Mesenchymal stem cell (in vitro differentiated cells and primary cell): ENCODE data around the gene ZNF747.

Experiments
- DNase-seq: peaks from one replicate; pipeline ENCODE4 v3.0.0-alpha.2; 2013
- H2AFZ ChIP-seq: one replicate; pipeline ENCODE4 v1.6.1; 2013; ENCODE audit warnings: low read depth, mild to moderate bottlenecking, control low read depth, inconsistent platforms, low read length, moderate library complexity
- H2AK5ac ChIP-seq: 2 replicates; pipeline ENCODE4 v1.6.1; 2013; ENCODE audit warnings: low read length, moderate library complexity, mild to moderate bottlenecking, inconsistent platforms; ENCODE audit not compliant: severe bottlenecking
- H2BK120ac ChIP-seq: one replicate; pipeline ENCODE4 v1.6.1; 2013; ENCODE audit warnings: low read depth, mild to moderate bottlenecking, inconsistent platforms, low read length, moderate library complexity
- H2BK12ac ChIP-seq, 2 experiments: one replicate each; pipeline ENCODE4 v1.6.1; 2013; ENCODE audit warnings: inconsistent platforms in 2 of 2, low read length in 2 of 2, mild to moderate bottlenecking in 2 of 2, moderate library complexity in 2 of 2, control low read depth in 1 of 2
- H2BK15ac ChIP-seq: one replicate; pipeline ENCODE4 v1.6.1; 2013; ENCODE audit warnings: mild to moderate bottlenecking, low read depth, inconsistent platforms; ENCODE audit not compliant: poor library complexity, severe bottlenecking
- H2BK5ac ChIP-seq: 2 replicates; pipeline ENCODE4 v1.6.1; 2013; ENCODE audit warnings: low read depth, mild to moderate bottlenecking, low read length, control low read depth, inconsistent platforms; ENCODE audit not compliant: poor library complexity, severe bottlenecking
- H3K14ac ChIP-seq, 2 experiments: one replicate each; pipeline ENCODE4 v1.6.1; 2013; ENCODE audit warnings: inconsistent platforms in 2 of 2, low read length in 2 of 2, control low read depth in 1 of 2, mild to moderate bottlenecking in 1 of 2, moderate library complexity in 1 of 2
- H3K18ac ChIP-seq, 2 experiments: one replicate each; pipeline ENCODE4 v1.6.1; 2013; ENCODE audit warnings: inconsistent platforms in 2 of 2, low read length in 2 of 2, control low read depth in 1 of 2, low read depth in 1 of 2, mild to moderate bottlenecking in 1 of 2
- H3K23ac ChIP-seq, 2 experiments: one replicate each; pipeline ENCODE4 v1.6.1; 2013; ENCODE audit warnings: inconsistent platforms in 2 of 2, low read length in 2 of 2, mild to moderate bottlenecking in 2 of 2, moderate library complexity in 2 of 2, control low read depth in 1 of 2
- H3K27ac ChIP-seq: 2 replicates; pipeline ENCODE4 v1.5.1; 2013; ENCODE audit warnings: mild to moderate bottlenecking, moderate library complexity, low read length, control low read depth, inconsistent platforms; ENCODE audit not compliant: poor library complexity, severe bottlenecking
- H3K27me3 ChIP-seq, 2 experiments: 2 replicates each; pipeline versions ENCODE4 v1.6.1 to v1.7.0; 2013; ENCODE audit warnings: low read length in 2 of 2, mild to moderate bottlenecking in 2 of 2, moderate library complexity in 2 of 2, control low read depth in 1 of 2, inconsistent platforms in 1 of 2; ENCODE audit not compliant: control insufficient read depth in 1 of 2, insufficient read depth in 1 of 2
- H3K36me3 ChIP-seq, 2 experiments: 2 replicates each; pipeline versions ENCODE4 v1.6.1 to v1.7.0; 2013; ENCODE audit warnings: low read length in 2 of 2, control low read depth in 1 of 2, inconsistent platforms in 1 of 2, low read depth in 1 of 2, mild to moderate bottlenecking in 1 of 2; ENCODE audit not compliant: insufficient read depth in 2 of 2, control insufficient read depth in 1 of 2
- H3K4ac ChIP-seq, 2 experiments: one replicate each; pipeline ENCODE4 v1.6.1; 2013; ENCODE audit warnings: inconsistent platforms in 2 of 2, low read length in 2 of 2, mild to moderate bottlenecking in 2 of 2, moderate library complexity in 2 of 2, control low read depth in 1 of 2, low read depth in 1 of 2
- H3K4me1 ChIP-seq: 2 replicates; pipeline ENCODE4 v1.6.1; 2013; ENCODE audit warnings: low read depth, low read length, control low read depth; ENCODE audit not compliant: control insufficient read depth, insufficient read depth
- H3K4me2 ChIP-seq: 2 replicates; pipeline ENCODE4 v1.6.1; 2013; ENCODE audit warnings: low read length, mild to moderate bottlenecking, inconsistent platforms; ENCODE audit not compliant: poor library complexity, severe bottlenecking
- H3K4me3 ChIP-seq, 2 experiments: 2 replicates each; pipeline versions ENCODE4 v1.5.1 to v1.7.0; 2013; ENCODE audit warnings: low read length in 2 of 2, mild to moderate bottlenecking in 2 of 2, control low read depth in 1 of 2, low read depth in 1 of 2; ENCODE audit not compliant: insufficient read depth in 1 of 2
- H3K79me1 ChIP-seq: replicated peaks from 2 replicates; pipeline ENCODE4 v1.6.1; 2013; ENCODE audit warnings: mild to moderate bottlenecking, control low read depth, low read length, inconsistent platforms; ENCODE audit not compliant: poor library complexity, severe bottlenecking
- H3K9ac ChIP-seq: 2 replicates; pipeline ENCODE4 v1.7.0; 2013; ENCODE audit warnings: mild to moderate bottlenecking, low read length, moderate library complexity
- H3K9me3 ChIP-seq: 2 replicates; pipeline ENCODE4 v1.7.0; 2013; ENCODE audit warnings: mild to moderate bottlenecking, low read length; ENCODE audit not compliant: control insufficient read depth
- H4K8ac ChIP-seq: one replicate; pipeline ENCODE4 v1.6.1; 2013; ENCODE audit warnings: inconsistent platforms, mild to moderate bottlenecking, low read length, moderate library complexity
- H4K91ac ChIP-seq: one replicate; pipeline ENCODE4 v1.6.1; 2013; ENCODE audit warnings: mild to moderate bottlenecking, low read length, inconsistent platforms
- WGBS: methylation state at CpG from one replicate; pipeline ENCODE4 v1.1.7; 2013; ENCODE audit warnings: mixed read lengths; 5-methylcytosine and 5-hydroxymethylcytosine counted together

ZNF747 gene

GRCh38 chr16:30526823-30527634 lies 7.6 kb downstream of the ZNF747 start:
- H2AFZ ChIP-seq: peak overlapping the region; percentile 87
- peak overlapping the region; percentile 87 for H3K27ac ChIP-seq
- H3K36me3 ChIP-seq: peaks cover 14 to 24% of the 10 kb centered on the region in 2 experiments
- peak overlapping the region; percentile 74 to 84 for H3K4me3 ChIP-seq
- H2BK5ac ChIP-seq: peak overlapping the region; percentile 54
- H3K4ac ChIP-seq: peak overlapping the region; percentile 55 to 94
- H3K4me2 ChIP-seq: peak overlapping the region; percentile 69
- H2BK120ac ChIP-seq: peak overlapping the region; percentile 29
- peak overlapping the region; percentile 86 for H4K91ac ChIP-seq
- no peak overlapping the region for H3K14ac ChIP-seq
- no peaks in the 10 kb centered on the region for H3K27me3 ChIP-seq
- DNase-seq: peak; percentile 99
- WGBS: under 1% methylated on average over 63 of the region's 79 CpGs
- no peak overlapping the region for H2AK5ac ChIP-seq
- no peaks in the 10 kb centered on the region for H3K9me3 ChIP-seq
- peak overlapping the region; percentile 84 for H2BK15ac ChIP-seq
- H3K9ac ChIP-seq: peak overlapping the region; percentile 94
- H3K4me1 ChIP-seq: peaks cover 22% of the 10 kb centered on the region
- peaks cover 13% of the 10 kb centered on the region for H3K79me1 ChIP-seq
- peak overlapping the region in 1 of 2 experiments; percentile 87 for H2BK12ac ChIP-seq
- peak overlapping the region; percentile 74 for H4K8ac ChIP-seq
- H3K23ac ChIP-seq: no peak overlapping the region
- H3K18ac ChIP-seq: peak overlapping the region; percentile 37 to 98

DNA sequence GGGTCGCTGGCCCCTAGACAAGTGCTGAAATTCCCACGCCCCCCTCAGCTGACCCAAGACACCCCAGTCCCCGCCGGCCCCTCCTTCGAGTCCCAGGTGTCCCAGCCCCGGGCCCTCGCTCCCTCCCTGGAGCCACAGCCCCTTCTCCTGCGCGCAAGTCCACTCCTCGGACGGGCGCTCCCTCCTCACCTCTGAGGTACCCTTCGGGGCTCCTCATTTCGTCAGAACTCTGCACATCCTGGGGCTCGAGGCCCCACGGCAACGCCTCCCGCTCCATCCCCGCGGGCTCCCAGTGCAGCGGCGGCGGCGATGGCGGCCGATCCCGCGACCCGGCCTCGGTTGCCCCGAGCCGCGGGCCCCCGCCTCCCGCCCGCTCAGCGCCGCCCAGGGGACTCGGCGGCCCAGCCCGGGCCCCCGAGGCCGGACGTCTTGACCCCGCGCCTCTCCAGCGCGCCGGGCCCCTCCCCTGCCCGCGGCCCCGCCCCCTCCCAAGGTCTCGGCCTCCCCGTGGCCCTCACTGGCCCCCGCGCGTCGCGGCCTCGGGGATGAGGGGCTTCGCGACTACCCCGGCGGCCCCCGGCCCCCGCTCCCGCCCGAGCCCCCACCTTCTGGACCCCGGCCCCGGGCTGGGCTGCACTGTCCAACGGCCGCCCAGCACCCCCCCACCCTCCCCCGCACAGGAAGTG lies 8.4 kb downstream of the ZNF747 start, which contains the start of gene ZNF768:
TSS of gene ZNF768 (minus strand) at position 430 of the 686 bp plus-strand sequence. CDS start at position 277, 153 bp downstream.
- DNase-seq: peak; percentile 49
- Histone ChIP-seq H2BK12ac (peak within 1 kb of the TSS in 1 of 2 experiments; percentile 87), H3K18ac (peak within 1 kb of the TSS; percentile 70 to 98), H3K79me1 (peaks cover 12% of the 10 kb centered on the region), H3K4me2 (peak within 1 kb of the TSS; percentile 76), H3K4ac (peak within 1 kb of the TSS; percentile 55 to 94), H3K23ac (no peak within 1 kb of the TSS), H4K8ac (peak within 1 kb of the TSS; percentile 74), H3K4me1 (peaks cover 26% of the 10 kb centered on the region), H3K14ac (peak within 1 kb of the TSS in 1 of 2 experiments; percentile 26), H2BK120ac (peak within 1 kb of the TSS; percentile 29), H3K9ac (peak within 1 kb of the TSS; percentile 94), H3K36me3 (peaks cover 14 to 18% of the 10 kb centered on the region in 2 experiments), H2AFZ (peak within 1 kb of the TSS; percentile 87), H3K4me3 (peak within 1 kb of the TSS; percentile 74 to 84), H3K27ac (peak within 1 kb of the TSS; percentile 87), H3K27me3 (no peaks in the 10 kb centered on the region), H4K91ac (peak within 1 kb of the TSS; percentile 86), H2BK5ac (peak within 1 kb of the TSS; percentile 54), H2AK5ac (no peak within 1 kb of the TSS), H3K9me3 (no peaks in the 10 kb centered on the region), H2BK15ac (peak within 1 kb of the TSS; percentile 84)
- 2% methylated on average over 36 of the region's 73 CpGs for WGBS

GRCh38 chr16:30525844-30526136 lies 8.9 kb downstream of the ZNF747 start:
- Histone ChIP-seq H3K18ac (peak overlapping the region in 1 of 2 experiments; percentile 85), H3K9ac (peak overlapping the region; percentile 80), H2BK15ac (no peak overlapping the region), H2BK120ac (peak overlapping the region; percentile 29), H3K9me3 (no peaks in the 10 kb centered on the region), H3K36me3 (peaks cover 13 to 14% of the 10 kb centered on the region in 2 experiments), H3K4me1 (peaks cover 26% of the 10 kb centered on the region), H3K27ac (peak overlapping the region; percentile 37), H3K27me3 (no peaks in the 10 kb centered on the region), H3K23ac (no peak overlapping the region), H2BK5ac (no peak overlapping the region), H2AFZ (no peak overlapping the region), H3K4me3 (peak overlapping the region; percentile 71 to 80), H4K91ac (no peak overlapping the region), H3K4ac (no peak overlapping the region), H3K79me1 (peaks cover 12% of the 10 kb centered on the region), H2BK12ac (no peak overlapping the region), H2AK5ac (no peak overlapping the region), H3K4me2 (peak overlapping the region; percentile 76), H3K14ac (no peak overlapping the region), H4K8ac (no peak overlapping the region)
- WGBS: 70% methylated on average over 4 of the region's 4 CpGs
- no peak for DNase-seq
